HUES6 (cell line): ENCODE measurements around the gene DGKI.

ENCODE experiments used
- H3K27ac ChIP-seq: 2 replicates; pipeline ENCODE4 v1.7.0; 2013; ENCODE audit warnings: low read depth, mild to moderate bottlenecking, low read length, inconsistent platforms
- H3K27me3 ChIP-seq: 2 replicates; pipeline ENCODE4 v1.6.1; 2013; ENCODE audit warnings: low read length; ENCODE audit not compliant: control insufficient read depth, insufficient read depth
- H3K36me3 ChIP-seq: 2 replicates; pipeline ENCODE4 v1.6.1; 2013; ENCODE audit warnings: low read length; ENCODE audit not compliant: control insufficient read depth, insufficient read depth
- H3K4me1 ChIP-seq: 2 replicates; pipeline ENCODE4 v1.6.1; 2013; ENCODE audit warnings: low read length; ENCODE audit not compliant: control insufficient read depth, insufficient read depth
- H3K4me3 ChIP-seq: 2 replicates; pipeline ENCODE4 v1.5.1; 2013; ENCODE audit warnings: low read depth, low read length
- H3K9ac ChIP-seq: one replicate; pipeline ENCODE4 v1.6.1; 2013; ENCODE audit warnings: mild to moderate bottlenecking, low read length
- H3K9me3 ChIP-seq: 2 replicates; pipeline ENCODE4 v1.6.1; 2013; ENCODE audit warnings: low read depth, low read length; ENCODE audit not compliant: control insufficient read depth, insufficient read depth

The DGKI gene

DNA sequence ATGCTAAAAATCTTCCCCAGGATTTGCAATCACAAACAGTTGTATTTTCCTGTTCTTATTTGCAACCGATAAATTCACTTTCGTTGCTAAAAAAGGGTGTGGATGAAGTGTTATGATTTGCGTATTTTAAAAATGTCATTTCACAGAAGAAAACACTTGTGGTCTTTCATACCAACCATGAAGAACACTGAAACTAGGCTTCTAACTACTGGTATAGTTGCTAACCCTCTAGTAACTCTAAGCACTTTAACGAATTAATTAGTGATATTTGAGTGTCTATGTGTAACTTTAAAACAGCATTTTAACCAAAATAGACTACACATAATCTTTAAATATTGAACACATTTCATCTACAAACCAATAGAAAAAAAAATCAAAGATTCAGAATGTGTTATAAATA, 315.1 kb downstream of the DGKI start:
- Histone ChIP-seq H3K4me3 (no peak overlapping the region), H3K9me3 (no peaks in the 10 kb centered on the region), H3K27ac (no peak overlapping the region), H3K4me1 (no peaks in the 10 kb centered on the region), H3K27me3 (no peaks in the 10 kb centered on the region), H3K9ac (no peak overlapping the region), H3K36me3 (no peaks in the 10 kb centered on the region)

DNA sequence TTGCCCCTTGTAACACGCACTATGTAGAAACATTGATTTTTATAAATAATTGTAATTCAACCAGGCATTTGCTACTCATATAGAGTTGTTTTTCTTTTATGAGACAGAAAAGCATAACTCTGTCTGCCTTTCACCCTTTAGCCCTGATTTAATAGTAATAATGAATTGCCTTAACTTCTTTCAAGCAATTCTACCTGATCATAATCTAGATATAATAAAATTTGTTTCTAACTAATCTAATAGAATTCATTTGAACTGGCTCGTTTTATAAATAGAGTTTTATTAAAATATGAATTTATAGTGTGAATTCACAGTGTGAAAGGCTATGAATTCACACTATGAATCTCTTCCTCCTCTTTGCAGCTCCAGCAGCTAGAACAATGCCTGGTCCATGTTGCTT, 319.1 kb downstream of the DGKI start:
- Histone ChIP-seq H3K27ac (no peak overlapping the region), H3K9me3 (no peaks in the 10 kb centered on the region), H3K4me3 (no peak overlapping the region), H3K36me3 (no peaks in the 10 kb centered on the region), H3K4me1 (no peaks in the 10 kb centered on the region), H3K9ac (no peak overlapping the region), H3K27me3 (no peaks in the 10 kb centered on the region)

DNA sequence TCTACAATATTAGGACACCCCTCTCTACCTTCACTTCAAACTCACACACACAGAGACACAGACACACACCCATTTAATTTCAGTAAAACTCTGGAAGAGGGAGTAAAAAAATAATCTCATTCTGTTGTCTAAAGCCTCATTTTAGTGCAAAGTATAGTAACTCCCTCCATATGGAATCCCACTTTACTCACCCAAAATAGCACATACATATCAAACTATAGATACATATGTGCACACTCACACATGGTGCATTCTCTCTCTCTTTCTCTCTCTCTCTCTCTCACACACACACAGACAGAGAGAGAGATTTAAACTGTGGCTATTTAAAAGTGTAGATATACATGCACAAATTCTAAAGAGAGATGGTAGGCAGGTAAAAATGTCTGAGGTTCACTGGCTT, 323.6 kb downstream of the DGKI start:
- Histone ChIP-seq H3K4me3 (no peak overlapping the region), H3K36me3 (no peaks in the 10 kb centered on the region), H3K4me1 (no peaks in the 10 kb centered on the region), H3K27me3 (no peaks in the 10 kb centered on the region), H3K9ac (no peak overlapping the region), H3K9me3 (no peaks in the 10 kb centered on the region), H3K27ac (no peak overlapping the region)

DNA sequence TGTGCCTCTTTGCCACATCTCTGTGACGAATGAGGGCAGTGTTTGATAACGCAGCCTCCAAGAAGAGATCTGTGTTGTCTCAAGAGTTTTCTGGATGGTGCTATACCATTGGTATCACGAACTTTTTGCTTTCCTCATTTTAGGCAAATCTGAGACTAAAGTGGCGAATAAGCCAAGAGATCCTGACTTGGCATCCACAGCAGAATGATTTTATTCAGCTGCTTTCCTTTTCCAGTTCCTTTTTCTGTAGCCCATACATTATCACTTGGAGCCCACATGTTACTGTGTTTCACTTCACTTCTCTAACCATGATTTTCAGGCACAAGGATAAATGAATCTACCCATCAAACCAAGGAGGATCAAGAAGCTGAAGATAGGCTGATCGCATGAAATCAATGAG, 325.3 kb downstream of the DGKI start:
- Histone ChIP-seq H3K9ac (no peak overlapping the region), H3K9me3 (no peaks in the 10 kb centered on the region)

DNA sequence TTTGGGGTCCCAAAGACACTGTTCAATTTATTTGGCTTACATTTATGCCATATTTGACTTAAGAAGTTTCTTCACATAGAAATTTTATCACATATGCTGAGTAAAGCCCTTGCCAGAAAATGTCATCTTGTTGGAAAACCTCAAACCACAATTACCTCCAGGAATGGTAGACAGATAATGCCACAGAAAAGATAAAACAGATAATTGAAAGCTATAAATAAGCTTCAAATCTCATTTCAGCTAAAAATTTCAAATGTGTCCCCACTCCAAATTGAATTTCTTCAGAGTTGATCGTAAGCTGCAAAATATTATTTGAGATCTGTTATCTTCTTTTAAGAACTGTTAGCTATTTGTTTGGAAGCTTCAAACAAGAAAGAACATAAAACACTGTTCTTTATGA, 326.8 kb downstream of the DGKI start:
- Histone ChIP-seq H3K36me3 (no peaks in the 10 kb centered on the region), H3K9ac (no peak overlapping the region), H3K9me3 (no peaks in the 10 kb centered on the region), H3K4me1 (no peaks in the 10 kb centered on the region), H3K27ac (no peak overlapping the region), H3K27me3 (no peaks in the 10 kb centered on the region), H3K4me3 (no peak overlapping the region)

More for the DNA sequence above, 325.3 kb downstream of the DGKI start:
- Histone ChIP-seq H3K36me3 (no peaks in the 10 kb centered on the region), H3K4me3 (no peak overlapping the region), H3K27ac (no peak overlapping the region), H3K4me1 (no peaks in the 10 kb centered on the region), H3K27me3 (no peaks in the 10 kb centered on the region)

DNA sequence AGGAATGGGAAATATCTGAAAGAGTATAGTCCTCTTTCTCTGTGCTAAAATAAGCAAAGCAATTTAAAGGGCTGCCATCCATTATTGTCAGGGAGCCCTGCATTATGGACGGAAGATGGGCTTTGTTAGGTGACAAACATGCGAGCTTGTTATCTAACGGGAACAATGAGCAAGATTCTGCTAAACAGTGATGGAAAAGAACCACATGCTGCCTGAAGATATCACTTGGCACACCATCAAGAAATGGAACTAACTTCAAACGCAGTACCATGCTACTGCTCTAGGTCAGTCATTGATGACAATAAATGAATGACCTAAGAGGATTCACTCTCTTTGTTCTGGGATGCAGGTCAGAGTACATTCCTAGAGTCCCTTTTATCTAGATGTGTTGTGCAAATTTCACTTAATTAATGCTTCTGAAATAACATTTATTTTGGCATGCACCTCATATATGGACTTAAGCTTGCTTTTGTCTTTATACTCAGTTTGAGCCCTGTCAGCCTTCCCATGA, 327.5 kb downstream of the DGKI start:
- H3K4me3 ChIP-seq: no peak overlapping the region
- H3K9me3 ChIP-seq: no peaks in the 10 kb centered on the region
- H3K36me3 ChIP-seq: no peaks in the 10 kb centered on the region
- no peak overlapping the region for H3K27ac ChIP-seq
- no peak overlapping the region for H3K9ac ChIP-seq
- no peaks in the 10 kb centered on the region for H3K4me1 ChIP-seq
- no peaks in the 10 kb centered on the region for H3K27me3 ChIP-seq

DNA sequence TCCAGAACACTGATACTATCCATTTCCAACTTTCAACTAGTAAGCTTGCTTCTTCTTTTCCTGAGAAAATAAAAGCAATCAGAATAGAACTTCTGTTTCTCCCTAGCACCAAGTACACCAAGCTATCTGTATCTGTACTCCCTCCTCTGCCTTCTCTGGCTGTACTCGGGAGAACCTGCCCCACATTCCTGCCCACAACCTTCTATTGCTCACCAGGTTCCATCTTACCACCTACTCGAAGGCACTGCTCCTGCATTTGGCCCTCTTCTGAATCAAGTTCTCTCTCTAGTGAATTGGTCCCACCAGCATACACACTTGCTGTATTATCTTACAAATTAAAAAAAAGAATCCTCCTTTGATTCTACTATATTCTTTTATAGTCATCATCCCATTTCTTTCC, 333.7 kb downstream of the DGKI start:
- H3K27ac ChIP-seq: no peak overlapping the region
- H3K36me3 ChIP-seq: no peaks in the 10 kb centered on the region
- peaks cover 14% of the 10 kb centered on the region for H3K4me1 ChIP-seq
- H3K27me3 ChIP-seq: no peaks in the 10 kb centered on the region
- H3K9me3 ChIP-seq: no peaks in the 10 kb centered on the region
- no peak overlapping the region for H3K9ac ChIP-seq
- no peak overlapping the region for H3K4me3 ChIP-seq

DNA sequence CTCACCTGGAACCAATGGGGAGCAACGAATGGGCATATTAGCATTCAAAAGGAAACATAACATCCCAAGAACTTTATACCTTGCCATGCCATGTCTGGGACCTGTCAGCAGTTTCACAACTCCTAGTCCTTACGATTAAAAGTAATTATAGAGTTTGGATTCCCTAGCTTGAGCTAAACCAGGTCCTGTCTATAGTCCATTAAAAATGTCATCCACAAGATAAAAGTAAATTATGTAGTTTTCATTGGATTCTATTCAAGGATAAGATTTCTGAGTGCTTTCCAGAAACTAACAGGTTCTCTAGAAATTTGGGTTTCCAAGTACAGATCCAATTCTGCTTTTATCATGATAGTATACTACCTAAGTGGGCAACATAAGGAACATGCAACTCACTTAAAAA, 339.7 kb downstream of the DGKI start:
- H3K9me3 ChIP-seq: no peaks in the 10 kb centered on the region
- peaks cover 14% of the 10 kb centered on the region for H3K4me1 ChIP-seq
- no peaks in the 10 kb centered on the region for H3K27me3 ChIP-seq
- H3K27ac ChIP-seq: no peak overlapping the region
- H3K36me3 ChIP-seq: no peaks in the 10 kb centered on the region
- H3K9ac ChIP-seq: no peak overlapping the region
- H3K4me3 ChIP-seq: no peak overlapping the region

DNA sequence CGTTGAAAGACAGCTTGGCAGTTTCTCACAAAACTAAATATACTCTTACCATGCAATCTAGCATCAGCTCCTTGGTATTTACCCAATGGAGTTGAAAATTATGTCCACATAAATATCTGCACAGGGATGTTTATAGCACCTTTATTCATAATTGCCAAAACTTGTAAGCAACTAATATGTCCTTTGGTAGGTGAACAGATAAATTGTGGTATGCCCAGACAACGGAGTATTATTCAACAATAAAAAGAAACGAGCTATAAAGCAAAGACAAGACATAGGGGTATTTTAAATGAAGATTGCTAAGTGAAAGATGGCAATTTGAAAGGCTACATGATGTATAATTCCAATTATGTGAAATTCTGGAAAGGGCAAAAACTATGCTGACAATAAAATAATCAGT, 340.7 kb downstream of the DGKI start:
- no peaks in the 10 kb centered on the region for H3K36me3 ChIP-seq

DNA sequence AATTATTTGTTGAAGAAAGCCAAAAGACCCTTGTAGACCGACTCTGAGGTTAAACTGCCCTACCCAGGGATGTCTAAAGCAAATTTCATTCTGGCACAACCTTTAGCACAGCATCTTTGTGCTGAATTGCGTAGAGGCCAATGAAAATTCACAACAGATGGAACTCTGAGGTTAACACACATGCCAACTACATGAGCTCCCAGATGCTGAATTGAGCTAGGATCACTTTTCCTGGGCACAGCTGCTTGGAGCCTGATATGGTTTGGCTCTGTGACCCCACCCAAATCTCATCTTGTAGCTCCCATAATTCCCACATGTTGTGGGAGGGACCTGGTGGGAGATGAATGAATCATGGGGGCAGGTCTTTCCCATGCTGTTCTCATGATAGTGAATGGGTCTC, 345.2 kb downstream of the DGKI start:
- no peak overlapping the region for H3K4me3 ChIP-seq
- no peaks in the 10 kb centered on the region for H3K36me3 ChIP-seq
- H3K27ac ChIP-seq: no peak overlapping the region
- H3K9me3 ChIP-seq: no peaks in the 10 kb centered on the region
- no peaks in the 10 kb centered on the region for H3K4me1 ChIP-seq
- H3K27me3 ChIP-seq: no peaks in the 10 kb centered on the region
- H3K9ac ChIP-seq: no peak overlapping the region

More for the DNA sequence above, 340.7 kb downstream of the DGKI start:
- H3K4me1 ChIP-seq: peaks cover 14% of the 10 kb centered on the region
- no peak overlapping the region for H3K27ac ChIP-seq
- H3K9ac ChIP-seq: no peak overlapping the region
- no peaks in the 10 kb centered on the region for H3K9me3 ChIP-seq
- no peaks in the 10 kb centered on the region for H3K27me3 ChIP-seq
- no peak overlapping the region for H3K4me3 ChIP-seq

DNA sequence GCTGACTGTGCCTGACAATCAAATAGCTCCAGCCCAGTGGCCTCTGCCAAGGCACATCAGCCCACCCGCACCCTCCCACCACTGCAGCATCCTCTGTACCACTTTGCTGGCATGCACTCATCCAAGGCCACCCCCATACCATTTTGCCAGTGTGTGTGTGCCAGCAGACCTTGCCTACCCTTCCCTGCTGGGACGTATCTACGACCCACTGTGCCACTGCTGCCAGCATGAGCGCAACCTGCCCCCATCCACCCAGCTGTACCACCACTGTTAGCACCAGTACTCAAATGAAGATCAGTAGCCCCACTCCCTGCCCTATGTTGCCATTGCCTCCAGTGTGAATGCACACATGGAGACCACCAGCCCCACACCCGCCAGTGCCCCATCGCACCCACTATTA, 353.9 kb downstream of the DGKI start:
- H3K4me3 ChIP-seq: no peak overlapping the region
- H3K27ac ChIP-seq: no peak overlapping the region
- H3K4me1 ChIP-seq: no peaks in the 10 kb centered on the region

DNA sequence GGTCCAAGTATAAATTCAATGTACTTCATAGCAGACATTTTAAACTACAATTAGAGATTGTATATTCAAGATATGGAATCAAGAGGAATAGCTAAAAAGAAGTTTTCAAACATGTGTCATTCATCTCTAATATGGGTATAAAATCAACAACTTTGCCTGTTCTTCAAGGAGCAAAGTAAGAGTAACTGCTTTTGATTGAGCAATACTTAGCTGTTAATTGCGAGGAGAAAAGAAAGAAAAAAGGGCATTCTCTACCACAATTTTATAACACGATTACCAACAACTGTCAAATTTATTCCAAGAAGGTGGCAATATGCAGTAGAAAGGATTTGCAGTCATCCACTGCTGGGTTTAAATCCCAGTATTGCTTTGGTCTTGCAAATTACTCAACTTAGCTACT, 356.9 kb downstream of the DGKI start:
- no peak overlapping the region for H3K27ac ChIP-seq
- no peaks in the 10 kb centered on the region for H3K27me3 ChIP-seq
- H3K9me3 ChIP-seq: peaks cover 6% of the 10 kb centered on the region
- no peak overlapping the region for H3K9ac ChIP-seq
- H3K4me1 ChIP-seq: no peaks in the 10 kb centered on the region
- H3K36me3 ChIP-seq: no peaks in the 10 kb centered on the region
- no peak overlapping the region for H3K4me3 ChIP-seq

More for the DNA sequence above, 353.9 kb downstream of the DGKI start:
- no peak overlapping the region for H3K9ac ChIP-seq
- peaks cover 8% of the 10 kb centered on the region for H3K9me3 ChIP-seq
- H3K36me3 ChIP-seq: no peaks in the 10 kb centered on the region
- no peaks in the 10 kb centered on the region for H3K27me3 ChIP-seq
